Measurements from ENCODE around the gene ADORA3.

DNA sequence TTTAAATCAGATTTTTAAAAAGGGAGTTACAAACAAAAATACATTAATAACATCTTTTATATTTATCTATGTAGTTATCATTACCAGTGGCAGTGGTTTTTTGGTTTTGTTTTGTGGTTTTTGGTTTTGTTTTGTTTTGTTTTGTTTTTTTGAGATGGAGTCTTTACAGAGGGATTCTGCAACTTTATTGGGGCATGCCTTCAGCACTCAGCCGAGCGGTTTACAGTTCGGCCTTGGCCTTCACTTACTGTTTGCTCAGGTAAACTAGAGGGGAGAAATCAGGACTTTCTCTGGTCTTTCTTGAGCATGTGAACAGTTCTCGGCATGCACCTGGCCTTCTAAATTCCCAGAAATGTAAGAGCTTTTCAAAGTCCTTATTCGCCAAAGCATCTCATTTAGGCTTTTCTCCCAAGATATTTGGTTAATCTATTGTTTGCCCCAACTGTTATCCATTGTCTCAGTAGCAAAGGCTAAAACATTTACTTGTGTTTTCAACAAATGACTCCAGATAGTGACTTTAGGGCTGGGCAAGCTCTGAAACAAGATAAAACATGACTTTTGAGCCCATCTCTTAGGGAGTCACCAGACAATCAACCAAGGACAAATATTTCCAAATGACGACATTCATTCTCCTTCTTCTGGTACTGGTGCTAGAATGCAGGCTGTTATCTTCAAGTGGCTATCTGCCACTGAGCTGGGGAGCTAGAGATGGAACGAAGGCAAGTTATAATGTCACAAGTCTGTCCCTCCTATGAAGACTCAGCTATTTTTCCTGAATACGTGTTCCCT, 48.4 kb upstream of the ADORA3 start:
- TF ChIP-seq, protein P1, sequence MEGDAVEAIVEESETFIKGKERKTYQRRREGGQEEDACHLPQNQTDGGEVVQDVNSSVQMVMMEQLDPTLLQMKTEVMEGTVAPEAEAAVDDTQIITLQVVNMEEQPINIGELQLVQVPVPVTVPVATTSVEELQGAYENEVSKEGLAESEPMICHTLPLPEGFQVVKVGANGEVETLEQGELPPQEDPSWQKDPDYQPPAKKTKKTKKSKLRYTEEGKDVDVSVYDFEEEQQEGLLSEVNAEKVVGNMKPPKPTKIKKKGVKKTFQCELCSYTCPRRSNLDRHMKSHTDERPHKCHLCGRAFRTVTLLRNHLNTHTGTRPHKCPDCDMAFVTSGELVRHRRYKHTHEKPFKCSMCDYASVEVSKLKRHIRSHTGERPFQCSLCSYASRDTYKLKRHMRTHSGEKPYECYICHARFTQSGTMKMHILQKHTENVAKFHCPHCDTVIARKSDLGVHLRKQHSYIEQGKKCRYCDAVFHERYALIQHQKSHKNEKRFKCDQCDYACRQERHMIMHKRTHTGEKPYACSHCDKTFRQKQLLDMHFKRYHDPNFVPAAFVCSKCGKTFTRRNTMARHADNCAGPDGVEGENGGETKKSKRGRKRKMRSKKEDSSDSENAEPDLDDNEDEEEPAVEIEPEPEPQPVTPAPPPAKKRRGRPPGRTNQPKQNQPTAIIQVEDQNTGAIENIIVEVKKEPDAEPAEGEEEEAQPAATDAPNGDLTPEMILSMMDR (conservative IDR thresholded peaks at IDR 0.05; ENCODE audit: low read length), result no peak
- TF ChIP-seq EZH2phosphoT487 (IDR thresholded peaks at IDR 0.05; ENCODE audit: borderline replicate concordance, low read depth, low read length), result no peak
